ENCODE measurements around the gene KCNE2.
"Not testable (repeated sequence)": the region's sequence is repeated elsewhere in the genome, so short reads cannot be mapped to it uniquely, and the experiment has no call there.

Gene KCNE2

DNA sequence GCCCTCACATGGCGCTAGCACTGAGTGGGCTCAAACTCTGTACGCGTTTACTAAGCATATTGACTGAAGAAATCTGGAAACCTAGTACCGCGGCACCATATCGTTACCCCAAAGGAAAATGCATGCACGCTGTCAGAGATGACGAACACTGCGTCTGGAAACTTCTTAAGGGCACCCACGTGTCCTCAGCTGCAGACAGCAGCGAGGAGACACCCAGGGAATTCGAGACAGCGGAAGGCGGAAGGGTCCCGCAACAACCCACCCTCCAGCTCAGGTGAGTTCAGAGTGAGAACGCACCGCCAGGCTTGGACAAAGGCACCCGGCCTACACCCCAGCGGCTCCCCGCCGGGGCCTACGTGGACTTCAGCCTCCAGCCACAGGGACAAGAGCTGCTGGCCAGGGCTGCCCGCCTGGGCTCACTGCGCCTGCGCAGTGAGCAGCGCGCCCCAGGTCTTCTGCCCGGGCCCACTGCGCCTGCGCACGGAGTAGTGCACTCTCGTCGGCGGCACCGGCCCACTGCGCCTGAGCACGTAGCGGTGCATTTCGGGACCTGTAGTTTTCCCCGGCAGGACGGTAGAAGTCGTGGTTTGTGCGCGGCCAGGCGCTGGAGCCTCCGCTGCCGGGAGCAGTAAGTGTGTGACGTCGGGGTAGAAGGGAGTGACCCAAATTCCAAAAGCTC lies 11.3 kb downstream of the KCNE2 start, which contains the start of gene SMIM11:
Gene SMIM11, plus strand, starts transcription at position 568 of the 679 bp plus-strand sequence. CDS start 3,998 bp downstream, outside the sequence.
- not testable (repeated sequence) for H3K27ac ChIP-seq (ENCODE audit: low read depth, low read length); H3K4me1 ChIP-seq (ENCODE audit: control insufficient read depth in 1 of 2, insufficient read depth in 2 of 2, low read length in 2 of 2); H3K9me3 ChIP-seq (ENCODE audit: insufficient read depth, low read depth, low read length); H4K8ac ChIP-seq (ENCODE audit: low read depth, low read length); H2BK120ac ChIP-seq (ENCODE audit: insufficient read depth, low read length, poor library complexity); H3K79me2 ChIP-seq (ENCODE audit: control insufficient read depth, insufficient read depth, low read length, poor library complexity); H4K91ac ChIP-seq (ENCODE audit: low read depth, low read length); H2BK5ac ChIP-seq (ENCODE audit: low read depth, low read length, poor library complexity); H3K36me3 ChIP-seq (ENCODE audit: control insufficient read depth in 1 of 2, insufficient read depth in 2 of 2, low read length in 2 of 2); H3K18ac ChIP-seq (ENCODE audit: low read length); H2AFZ ChIP-seq (ENCODE audit: insufficient read depth, low read length, poor library complexity); H3K4me3 ChIP-seq (ENCODE audit: low read depth, low read length); H3K27me3 ChIP-seq (ENCODE audit: insufficient read depth, low read length); H2AK5ac ChIP-seq (ENCODE audit: low read length); H3K4ac ChIP-seq (ENCODE audit: low read depth, low read length); H3K23ac ChIP-seq (ENCODE audit: low read length); H3K4me2 ChIP-seq (ENCODE audit: low read length); H2BK12ac ChIP-seq (ENCODE audit: low read length); DNase-seq; H3K79me1 ChIP-seq (ENCODE audit: low read length); H3K9ac ChIP-seq (ENCODE audit: low read length); H4K12ac ChIP-seq (ENCODE audit: low read depth, low read length); H3K14ac ChIP-seq (ENCODE audit: low read length)
- no CpG with 5 or more reads among the region's 49 CpGs for WGBS (ENCODE audit: extremely low coverage, insufficient coverage, insufficient read length)

GRCh38 chr21:34375619-34375972 lies 11.8 kb downstream of the KCNE2 start:
- not testable (repeated sequence) for H3K79me1 ChIP-seq (ENCODE audit: low read length); H4K8ac ChIP-seq (ENCODE audit: low read depth, low read length); H4K12ac ChIP-seq (ENCODE audit: low read depth, low read length); H2BK5ac ChIP-seq (ENCODE audit: low read depth, low read length, poor library complexity); H2BK12ac ChIP-seq (ENCODE audit: low read length); H3K4me3 ChIP-seq (ENCODE audit: low read depth, low read length); H3K27ac ChIP-seq (ENCODE audit: low read depth, low read length); H4K91ac ChIP-seq (ENCODE audit: low read depth, low read length); H3K79me2 ChIP-seq (ENCODE audit: control insufficient read depth, insufficient read depth, low read length, poor library complexity); DNase-seq; H2AK5ac ChIP-seq (ENCODE audit: low read length); H3K27me3 ChIP-seq (ENCODE audit: insufficient read depth, low read length); H3K36me3 ChIP-seq (ENCODE audit: control insufficient read depth in 1 of 2, insufficient read depth in 2 of 2, low read length in 2 of 2); H2BK120ac ChIP-seq (ENCODE audit: insufficient read depth, low read length, poor library complexity); H3K4me1 ChIP-seq (ENCODE audit: control insufficient read depth in 1 of 2, insufficient read depth in 2 of 2, low read length in 2 of 2); H3K9ac ChIP-seq (ENCODE audit: low read length); H3K14ac ChIP-seq (ENCODE audit: low read length); H2AFZ ChIP-seq (ENCODE audit: insufficient read depth, low read length, poor library complexity); H3K18ac ChIP-seq (ENCODE audit: low read length); H3K4me2 ChIP-seq (ENCODE audit: low read length); H3K4ac ChIP-seq (ENCODE audit: low read depth, low read length); H3K23ac ChIP-seq (ENCODE audit: low read length); H3K9me3 ChIP-seq (ENCODE audit: insufficient read depth, low read depth, low read length)
- no CpG with 5 or more reads among the region's 33 CpGs for WGBS (ENCODE audit: extremely low coverage, insufficient coverage, insufficient read length)

DNA sequence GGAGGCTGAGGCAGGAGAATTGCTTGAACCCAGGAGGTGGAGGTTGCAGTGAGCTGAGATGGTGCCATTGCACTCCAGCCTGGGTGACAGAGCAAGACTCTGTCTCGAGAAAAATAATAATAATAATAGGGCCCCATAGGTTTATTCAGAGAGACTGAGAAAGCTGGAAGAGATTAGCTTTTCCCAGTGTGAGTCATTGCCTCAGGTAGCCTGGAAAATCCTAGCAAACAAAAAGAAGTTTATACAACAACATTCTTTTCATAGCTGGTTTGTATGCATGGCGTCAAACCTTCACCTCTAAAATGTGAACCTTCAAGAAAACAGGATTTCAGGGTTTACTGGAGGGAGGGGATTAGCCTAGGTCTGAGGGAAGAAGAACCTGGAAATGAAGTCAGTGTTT lies 19.3 kb downstream of the KCNE2 start:
- H3K9ac ChIP-seq (ENCODE audit: low read length); H2BK5ac ChIP-seq (ENCODE audit: low read depth, low read length, poor library complexity); H3K14ac ChIP-seq (ENCODE audit: low read length); H3K4me1 ChIP-seq (ENCODE audit: control insufficient read depth in 1 of 2, insufficient read depth in 2 of 2, low read length in 2 of 2); H3K9me3 ChIP-seq (ENCODE audit: insufficient read depth, low read depth, low read length); H3K36me3 ChIP-seq (ENCODE audit: control insufficient read depth in 1 of 2, insufficient read depth in 2 of 2, low read length in 2 of 2); H3K79me1 ChIP-seq (ENCODE audit: low read length); H4K12ac ChIP-seq (ENCODE audit: low read depth, low read length); H2BK120ac ChIP-seq (ENCODE audit: insufficient read depth, low read length, poor library complexity); H3K18ac ChIP-seq (ENCODE audit: low read length); H3K27ac ChIP-seq (ENCODE audit: low read depth, low read length); H3K23ac ChIP-seq (ENCODE audit: low read length); H4K91ac ChIP-seq (ENCODE audit: low read depth, low read length); H3K4me2 ChIP-seq (ENCODE audit: low read length); H3K79me2 ChIP-seq (ENCODE audit: control insufficient read depth, insufficient read depth, low read length, poor library complexity); H2AK5ac ChIP-seq (ENCODE audit: low read length); H3K4ac ChIP-seq (ENCODE audit: low read depth, low read length); H2BK12ac ChIP-seq (ENCODE audit: low read length); H2AFZ ChIP-seq (ENCODE audit: insufficient read depth, low read length, poor library complexity); H3K27me3 ChIP-seq (ENCODE audit: insufficient read depth, low read length); H4K8ac ChIP-seq (ENCODE audit: low read depth, low read length); H3K4me3 ChIP-seq (ENCODE audit: low read depth, low read length); DNase-seq: not testable (repeated sequence)
- no CpG with 5 or more reads among the region's 2 CpGs for WGBS (ENCODE audit: extremely low coverage, insufficient coverage, insufficient read length)

- no CpG with 5 or more reads among the region's 14 CpGs for whole genome bisulfite sequencing (ENCODE audit: extremely low coverage, insufficient coverage, insufficient read length)
Measured at GRCh38 chr21:34383724-34384415, 20.1 kb downstream of the KCNE2 start.

More at GRCh38 chr21:34383724-34384415, 20.1 kb downstream of the KCNE2 start:
- not testable (repeated sequence) for H4K8ac ChIP-seq (ENCODE audit: low read depth, low read length); H3K23ac ChIP-seq (ENCODE audit: low read length); H2BK120ac ChIP-seq (ENCODE audit: insufficient read depth, low read length, poor library complexity); H3K4ac ChIP-seq (ENCODE audit: low read depth, low read length); H3K27me3 ChIP-seq (ENCODE audit: insufficient read depth, low read length); H3K4me2 ChIP-seq (ENCODE audit: low read length); DNase-seq; H3K4me3 ChIP-seq (ENCODE audit: low read depth, low read length); H2BK5ac ChIP-seq (ENCODE audit: low read depth, low read length, poor library complexity); H3K36me3 ChIP-seq (ENCODE audit: control insufficient read depth in 1 of 2, insufficient read depth in 2 of 2, low read length in 2 of 2); H3K27ac ChIP-seq (ENCODE audit: low read depth, low read length); H3K79me2 ChIP-seq (ENCODE audit: control insufficient read depth, insufficient read depth, low read length, poor library complexity); H2AFZ ChIP-seq (ENCODE audit: insufficient read depth, low read length, poor library complexity); H4K91ac ChIP-seq (ENCODE audit: low read depth, low read length); H3K4me1 ChIP-seq (ENCODE audit: control insufficient read depth in 1 of 2, insufficient read depth in 2 of 2, low read length in 2 of 2); H3K9ac ChIP-seq (ENCODE audit: low read length); H3K79me1 ChIP-seq (ENCODE audit: low read length); H4K12ac ChIP-seq (ENCODE audit: low read depth, low read length); H2BK12ac ChIP-seq (ENCODE audit: low read length); H3K9me3 ChIP-seq (ENCODE audit: insufficient read depth, low read depth, low read length); H3K18ac ChIP-seq (ENCODE audit: low read length); H2AK5ac ChIP-seq (ENCODE audit: low read length); H3K14ac ChIP-seq (ENCODE audit: low read length)
